ENCODE data around the gene WDR27. TPM values are rescaled to one million over a fixed set of nuclear protein-coding genes. Genes with fewer than 3 reads are reported as not detected.

Gene WDR27
- total RNA-seq, 2 experiments from 2014 or later, result 77.2 to 108 TPM

DNA sequence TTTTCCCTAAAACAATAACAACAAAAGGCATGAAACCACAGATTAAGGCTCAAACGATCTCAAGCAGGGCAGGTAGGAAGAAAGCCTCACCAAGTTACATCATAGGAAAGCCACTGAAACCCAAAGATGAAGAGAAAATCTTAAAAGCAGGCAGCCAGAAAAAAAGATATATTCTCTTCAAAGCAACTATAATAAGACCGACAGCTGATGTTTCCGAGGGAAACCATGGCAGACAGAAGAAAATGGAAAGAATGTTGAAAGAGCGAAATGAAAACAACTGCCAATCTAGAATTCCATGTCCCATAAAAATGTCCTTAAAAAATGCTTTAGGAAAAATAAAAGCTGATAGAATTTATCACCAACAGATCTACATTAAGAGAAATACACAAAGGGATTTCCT, 286.6 kb downstream of the WDR27 start:
- CTCF ChIA-PET (ENCODE audit: unreplicated experiment), result no interaction called here
- DNase-seq (ENCODE audit: low spot score), result no peak
- intact Hi-C loops (cut with micrococcal nuclease; ENCODE audit: unreplicated experiment), result no loop called here
- Histone ChIP-seq H3K9me3 (ENCODE audit: low read length) (0 out of 2 replicates have a peak, but pooled peaks cover 7% of the 10 kb centered on the region), H3K4me2 (ENCODE audit: low read length) (no peak overlapping the region), H3K27ac (ENCODE audit: low read depth, low read length, poor library complexity, severe bottlenecking) (no peak overlapping the region), H2AFZ (ENCODE audit: low read length) (no peak overlapping the region), H3K36me3 (ENCODE audit: insufficient read depth, low read length) (no peaks in the 10 kb centered on the region), H3K9me2 (ENCODE audit: insufficient read depth, low read length) (no peaks in the 10 kb centered on the region), H3K4me1 (ENCODE audit: insufficient read depth, low read length, poor library complexity, severe bottlenecking) (no peaks in the 10 kb centered on the region), H3K4me3 (ENCODE audit: low read depth, low read length, poor library complexity, severe bottlenecking) (no peak overlapping the region), H4K20me1 (ENCODE audit: insufficient read depth, low read length) (no peaks in the 10 kb centered on the region), H3K79me2 (ENCODE audit: insufficient read depth, low read depth, low read length) (no peaks in the 10 kb centered on the region)
- no peak for TF ChIP-seq EZH2phosphoT487 (IDR thresholded peaks at IDR 0.05; ENCODE audit: borderline replicate concordance, low read depth, low read length)
- TF ChIP-seq, protein P1, sequence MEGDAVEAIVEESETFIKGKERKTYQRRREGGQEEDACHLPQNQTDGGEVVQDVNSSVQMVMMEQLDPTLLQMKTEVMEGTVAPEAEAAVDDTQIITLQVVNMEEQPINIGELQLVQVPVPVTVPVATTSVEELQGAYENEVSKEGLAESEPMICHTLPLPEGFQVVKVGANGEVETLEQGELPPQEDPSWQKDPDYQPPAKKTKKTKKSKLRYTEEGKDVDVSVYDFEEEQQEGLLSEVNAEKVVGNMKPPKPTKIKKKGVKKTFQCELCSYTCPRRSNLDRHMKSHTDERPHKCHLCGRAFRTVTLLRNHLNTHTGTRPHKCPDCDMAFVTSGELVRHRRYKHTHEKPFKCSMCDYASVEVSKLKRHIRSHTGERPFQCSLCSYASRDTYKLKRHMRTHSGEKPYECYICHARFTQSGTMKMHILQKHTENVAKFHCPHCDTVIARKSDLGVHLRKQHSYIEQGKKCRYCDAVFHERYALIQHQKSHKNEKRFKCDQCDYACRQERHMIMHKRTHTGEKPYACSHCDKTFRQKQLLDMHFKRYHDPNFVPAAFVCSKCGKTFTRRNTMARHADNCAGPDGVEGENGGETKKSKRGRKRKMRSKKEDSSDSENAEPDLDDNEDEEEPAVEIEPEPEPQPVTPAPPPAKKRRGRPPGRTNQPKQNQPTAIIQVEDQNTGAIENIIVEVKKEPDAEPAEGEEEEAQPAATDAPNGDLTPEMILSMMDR (conservative IDR thresholded peaks at IDR 0.05; ENCODE audit: low read length), result no peak
- POLR2A ChIA-PET, result interaction anchor here (0.6 kb wide), 1 partner anchor 117 kb away, joined by 4 read pairs; no protein-coding TSS in a partner anchor
- no TSS peak for BruUV-seq (replicated peaks)

DNA sequence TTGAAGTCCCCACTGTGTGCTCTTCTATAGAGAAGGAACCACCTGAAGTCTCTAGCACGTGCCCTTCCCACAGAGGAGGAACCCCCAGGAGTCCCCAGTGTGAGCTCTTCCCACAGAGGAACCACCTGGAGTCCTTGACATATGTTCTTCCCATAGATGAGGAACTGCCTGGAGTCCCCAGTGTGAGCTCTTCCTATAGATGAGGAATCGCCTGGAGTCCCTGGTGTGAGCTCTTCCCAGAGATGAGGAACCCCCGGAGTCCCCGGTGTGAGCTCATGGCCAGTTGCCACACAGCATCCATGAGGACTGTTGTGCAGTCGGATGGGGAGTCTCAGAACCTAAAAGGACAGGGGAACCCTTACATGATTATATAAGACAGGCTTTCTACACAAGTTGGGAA, 290.1 kb downstream of the WDR27 start:
- H3K9me3 ChIP-seq (ENCODE audit: low read length), result 0 out of 2 replicates have a peak, but pooled peaks cover 7% of the 10 kb centered on the region
- H3K4me2 ChIP-seq (ENCODE audit: low read length), result no peak overlapping the region
- H3K79me2 ChIP-seq (ENCODE audit: insufficient read depth, low read depth, low read length), result no peaks in the 10 kb centered on the region
- H4K20me1 ChIP-seq (ENCODE audit: insufficient read depth, low read length), result no peaks in the 10 kb centered on the region
- H3K4me3 ChIP-seq (ENCODE audit: low read depth, low read length, poor library complexity, severe bottlenecking), result no peak overlapping the region
- BruUV-seq (replicated peaks), result no TSS peak
- DNase-seq (ENCODE audit: low spot score), result no peak
- no peak overlapping the region for H2AFZ ChIP-seq (ENCODE audit: low read length)
- no peaks in the 10 kb centered on the region for H3K9me2 ChIP-seq (ENCODE audit: insufficient read depth, low read length)
- intact Hi-C loops (cut with micrococcal nuclease; ENCODE audit: unreplicated experiment), result no loop called here
- no peaks in the 10 kb centered on the region for H3K4me1 ChIP-seq (ENCODE audit: insufficient read depth, low read length, poor library complexity, severe bottlenecking)
- TF ChIP-seq EZH2phosphoT487 (IDR thresholded peaks at IDR 0.05; ENCODE audit: borderline replicate concordance, low read depth, low read length), result no peak
- TF ChIP-seq, protein P1 (conservative IDR thresholded peaks at IDR 0.05; ENCODE audit: low read length), result no peak
- no peak overlapping the region for H3K27ac ChIP-seq (ENCODE audit: low read depth, low read length, poor library complexity, severe bottlenecking)
- H3K36me3 ChIP-seq (ENCODE audit: insufficient read depth, low read length), result no peaks in the 10 kb centered on the region
- ChIA-PET CTCF (ENCODE audit: unreplicated experiment) (no interaction called here), POLR2A (no interaction called here)

DNA sequence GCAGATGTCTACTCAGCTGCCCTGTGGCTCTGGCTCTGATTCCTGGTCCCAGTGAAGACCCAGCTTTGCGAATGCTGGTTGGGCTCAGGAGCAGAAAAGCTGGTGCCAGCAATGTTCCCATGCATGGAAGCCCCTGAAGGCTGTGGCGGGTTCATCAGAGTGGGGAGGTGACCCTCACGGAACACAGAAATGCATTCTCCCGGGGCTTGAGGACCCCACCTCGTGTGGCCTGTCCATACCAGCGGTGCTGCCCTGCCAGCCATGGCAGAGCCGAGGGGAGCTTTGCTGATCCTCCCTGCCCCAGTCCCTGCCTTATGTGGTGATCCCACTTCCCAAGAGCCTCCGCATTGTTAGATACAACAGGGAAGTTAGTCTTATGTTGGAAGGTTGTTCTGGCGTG, 290.5 kb downstream of the WDR27 start:
- intact Hi-C loops (cut with micrococcal nuclease; ENCODE audit: unreplicated experiment), result no loop called here
- no TSS peak for BruUV-seq (replicated peaks)

More for the DNA sequence above, 290.5 kb downstream of the WDR27 start:
- H3K79me2 ChIP-seq (ENCODE audit: insufficient read depth, low read depth, low read length), result no peaks in the 10 kb centered on the region
- ChIA-PET CTCF (ENCODE audit: unreplicated experiment) (no interaction called here), POLR2A (no interaction called here)
- H3K36me3 ChIP-seq (ENCODE audit: insufficient read depth, low read length), result no peaks in the 10 kb centered on the region
- H3K27ac ChIP-seq (ENCODE audit: low read depth, low read length, poor library complexity, severe bottlenecking), result no peak overlapping the region
- H3K4me2 ChIP-seq (ENCODE audit: low read length), result no peak overlapping the region
- no peak overlapping the region for H2AFZ ChIP-seq (ENCODE audit: low read length)
- DNase-seq (ENCODE audit: low spot score), result no peak
- H4K20me1 ChIP-seq (ENCODE audit: insufficient read depth, low read length), result no peaks in the 10 kb centered on the region
- no peaks in the 10 kb centered on the region for H3K4me1 ChIP-seq (ENCODE audit: insufficient read depth, low read length, poor library complexity, severe bottlenecking)
- no peaks in the 10 kb centered on the region for H3K9me2 ChIP-seq (ENCODE audit: insufficient read depth, low read length)
- TF ChIP-seq, protein P1 (conservative IDR thresholded peaks at IDR 0.05; ENCODE audit: low read length), result no peak
- 0 out of 2 replicates have a peak, but pooled peaks cover 7% of the 10 kb centered on the region for H3K9me3 ChIP-seq (ENCODE audit: low read length)
- H3K4me3 ChIP-seq (ENCODE audit: low read depth, low read length, poor library complexity, severe bottlenecking), result no peak overlapping the region
